SK-N-SH treated with all-trans-retinoic acid at 6 μM for 48 hours (cell line): ENCODE measurements around the gene ANAPC13.

Experiments used
- ATAC-seq: fragments of 200-7000 bp; cut with Tn5 transposase; 3 replicates; pipeline ENCODE4 v1.9.1; 2020; ENCODE audit warnings: mild to moderate bottlenecking, moderate library complexity
- ARNTL ChIP-seq: fragments of 450-650 bp; formaldehyde crosslinking; IDR thresholded peaks from 2 replicates; pipeline ENCODE4 v1.5.0; 2020; ENCODE audit warnings: low read depth, mild to moderate bottlenecking, moderate library complexity, borderline replicate concordance
- BACH2 ChIP-seq: fragments of 250-450 bp; sonication (Bioruptor Pico); IDR thresholded peaks from 2 replicates; pipeline ENCODE4 v1.9.0; 2021; ENCODE audit warnings: mild to moderate bottlenecking, borderline replicate concordance
- CSDC2 ChIP-seq: fragments of 250-450 bp; sonication (Bioruptor Pico); IDR thresholded peaks from 2 replicates; pipeline ENCODE4 v1.5.0; 2020; ENCODE audit warnings: mild to moderate bottlenecking, moderate library complexity
- CSRNP3 ChIP-seq: fragments of 250-450 bp; sonication (Bioruptor Pico); IDR thresholded peaks from 2 replicates; pipeline ENCODE4 v1.5.1; 2021; ENCODE audit warnings: mild to moderate bottlenecking, moderate library complexity
- ESRRG ChIP-seq: fragments of 250-450 bp; sonication (Bioruptor Pico); IDR thresholded peaks from 2 replicates; pipeline ENCODE4 v1.6.1; 2021; ENCODE audit warnings: mild to moderate bottlenecking
- GLIS3 ChIP-seq: fragments of 250-450 bp; sonication (Bioruptor Pico); IDR thresholded peaks from 2 replicates; pipeline ENCODE4 v1.5.0; 2020; ENCODE audit warnings: mild to moderate bottlenecking, moderate library complexity
- ISL1 ChIP-seq: fragments of 250-450 bp; sonication (Bioruptor Pico); IDR thresholded peaks from 2 replicates; pipeline ENCODE4 v2.1.2; 2022; ENCODE audit warnings: mild to moderate bottlenecking, moderate library complexity
- PATZ1 ChIP-seq: fragments of 250-450 bp; sonication (Bioruptor Pico); IDR thresholded peaks from 2 replicates; pipeline ENCODE4 v1.8.0; 2020; ENCODE audit warnings: mild to moderate bottlenecking, moderate library complexity, borderline replicate concordance
- POU6F1 ChIP-seq: fragments of 250-450 bp; sonication (Bioruptor Pico); IDR thresholded peaks from 2 replicates; pipeline ENCODE4 v1.8.0; 2021; ENCODE audit warnings: low read depth, mild to moderate bottlenecking, moderate library complexity, borderline replicate concordance
- PPARA ChIP-seq: fragments of 250-450 bp; sonication (Bioruptor Pico); IDR thresholded peaks from 2 replicates; pipeline ENCODE4 v1.5.0; 2020; ENCODE audit warnings: mild to moderate bottlenecking, borderline replicate concordance
- RARB ChIP-seq: fragments of 250-450 bp; sonication (Bioruptor Pico); IDR thresholded peaks from 2 replicates; pipeline ENCODE4 v1.8.0; 2021; ENCODE audit warnings: mild to moderate bottlenecking, moderate library complexity
- TCF4 ChIP-seq: fragments of 250-450 bp; sonication (Bioruptor Pico); IDR thresholded peaks from 2 replicates; pipeline ENCODE4 v1.8.0; 2021; ENCODE audit warnings: mild to moderate bottlenecking, moderate library complexity, borderline replicate concordance
- TOX ChIP-seq: fragments of 250-450 bp; sonication (Bioruptor Pico); IDR thresholded peaks from 2 replicates; pipeline ENCODE4 v1.8.0; 2021; ENCODE audit warnings: mild to moderate bottlenecking, moderate library complexity, borderline replicate concordance
- TSHZ2 ChIP-seq: fragments of 250-450 bp; sonication (Bioruptor Pico); IDR thresholded peaks from 2 replicates; pipeline ENCODE4 v1.5.0; 2020; ENCODE audit warnings: mild to moderate bottlenecking, moderate library complexity
- ZC3H10 ChIP-seq: fragments of 250-450 bp; sonication (Bioruptor Pico); IDR thresholded peaks from 2 replicates; pipeline ENCODE4 v1.5.1; 2021; ENCODE audit warnings: mild to moderate bottlenecking, moderate library complexity
- ZFP30 ChIP-seq: fragments of 450-650 bp; formaldehyde crosslinking; IDR thresholded peaks from 2 replicates; pipeline ENCODE4 v1.5.0; 2022; ENCODE audit warnings: mild to moderate bottlenecking, moderate library complexity
- ZNF565 ChIP-seq: fragments of 450-650 bp; formaldehyde crosslinking; conservative IDR thresholded peaks from 2 replicates; pipeline ENCODE4 v1.5.0; 2020; ENCODE audit warnings: low read depth, mild to moderate bottlenecking, moderate library complexity
- ZNF70 ChIP-seq: fragments of 450-650 bp; formaldehyde crosslinking; IDR thresholded peaks from 2 replicates; pipeline ENCODE4 v1.5.0; 2020; ENCODE audit warnings: mild to moderate bottlenecking, moderate library complexity
- ZNF8 ChIP-seq: fragments of 450-650 bp; formaldehyde crosslinking; IDR thresholded peaks from 2 replicates; pipeline ENCODE4 v1.5.0; 2020; ENCODE audit warnings: mild to moderate bottlenecking, moderate library complexity

ANAPC13 gene

GRCh38 chr3:134437211-134437752 lies 48.5 kb downstream of the ANAPC13 start:
- no peak for ATAC-seq
- TF ChIP-seq ARNTL (no peak), ISL1 (CRISPR knock-in tag) (no peak), GLIS3 (CRISPR knock-in tag) (no peak), TSHZ2 (CRISPR knock-in tag) (no peak), ZC3H10 (CRISPR knock-in tag) (no peak), PATZ1 (no peak), RARB (CRISPR knock-in tag) (no peak), TOX (CRISPR knock-in tag) (no peak), CSRNP3 (CRISPR knock-in tag) (no peak), ESRRG (CRISPR knock-in tag) (no peak), PPARA (CRISPR knock-in tag) (no peak), ZNF70 (CRISPR knock-in tag) (no peak), POU6F1 (no peak), BACH2 (CRISPR knock-in tag) (no peak)

- TF ChIP-seq GLIS3 (CRISPR knock-in tag) (no peak), ZFP30 (CRISPR knock-in tag) (no peak), ISL1 (CRISPR knock-in tag) (no peak), POU6F1 (no peak), ZNF565 (CRISPR knock-in tag) (no peak), TSHZ2 (CRISPR knock-in tag) (no peak), BACH2 (CRISPR knock-in tag) (no peak), ZNF8 (CRISPR knock-in tag) (no peak), PATZ1 (no peak), TOX (CRISPR knock-in tag) (no peak), TCF4 (CRISPR knock-in tag) (no peak), CSDC2 (CRISPR knock-in tag) (no peak)
- TF ChIP-seq, all 23 proteins: peak for 0
- ATAC-seq = no peak
Observed at GRCh38 chr3:134432236-134432635, 53.5 kb downstream of the ANAPC13 start.
